HG03135 (cell line): ENCODE data around the gene TMEM178B.
"Not testable (repeated sequence)": the region's sequence is repeated elsewhere in the genome, so short reads cannot be mapped to it uniquely, and the experiment has no call there.

Experiments
- ATAC-seq: cut with Tn5 transposase; IDR thresholded peaks from one replicate; pipeline ENCODE4 v1.9.1; 2021; ENCODE audit warnings: mild to moderate bottlenecking, moderate library complexity; ENCODE audit not compliant: unreplicated experiment

Gene TMEM178B

GRCh38 chr7:141133646-141134045 is 59.8 kb downstream of the TMEM178B start:
- no peak for ATAC-seq

GRCh38 chr7:141142058-141142457 is 68.2 kb downstream of the TMEM178B start:
- no peak for ATAC-seq

GRCh38 chr7:141144921-141145629 is 71.2 kb downstream of the TMEM178B start:
- no peak for ATAC-seq

DNA sequence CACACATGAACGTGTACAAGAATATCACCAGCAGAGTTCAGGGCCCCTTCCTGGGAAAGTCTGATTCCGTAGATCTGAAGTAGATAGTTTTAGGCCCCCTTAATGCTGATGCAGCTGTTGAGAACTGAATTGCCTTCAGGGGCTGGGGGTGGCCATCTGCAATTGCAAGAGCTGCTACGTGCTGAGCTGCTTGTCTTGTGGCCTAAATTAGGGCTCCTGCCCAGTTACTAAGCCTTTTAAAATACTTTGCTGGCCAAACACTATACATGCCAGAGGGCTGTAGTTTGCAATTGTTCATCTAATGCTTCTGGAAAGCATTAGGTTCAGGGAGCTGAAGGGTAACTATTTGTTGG is 71.7 kb downstream of the TMEM178B start:
- no peak for ATAC-seq

DNA sequence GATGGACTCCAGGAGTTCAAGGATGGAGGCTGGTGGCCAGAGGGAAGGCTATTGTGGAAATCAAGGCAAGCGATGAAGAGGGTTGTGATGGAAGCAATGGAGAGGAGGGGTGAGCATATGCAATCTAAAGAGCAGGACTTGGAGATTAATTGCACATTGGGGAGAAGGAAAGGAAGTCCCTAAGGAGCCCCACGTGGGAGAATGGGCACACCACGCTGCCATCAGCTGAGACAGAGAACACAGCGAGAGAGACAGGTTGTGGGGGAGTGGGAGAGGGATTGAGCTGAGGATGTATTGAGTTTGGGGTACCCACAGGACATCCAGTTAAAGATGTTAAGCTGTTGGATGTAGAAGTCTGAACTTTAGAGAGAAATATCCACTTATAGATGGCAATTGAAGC is 73.6 kb downstream of the TMEM178B start:
- ATAC-seq, result no peak

DNA sequence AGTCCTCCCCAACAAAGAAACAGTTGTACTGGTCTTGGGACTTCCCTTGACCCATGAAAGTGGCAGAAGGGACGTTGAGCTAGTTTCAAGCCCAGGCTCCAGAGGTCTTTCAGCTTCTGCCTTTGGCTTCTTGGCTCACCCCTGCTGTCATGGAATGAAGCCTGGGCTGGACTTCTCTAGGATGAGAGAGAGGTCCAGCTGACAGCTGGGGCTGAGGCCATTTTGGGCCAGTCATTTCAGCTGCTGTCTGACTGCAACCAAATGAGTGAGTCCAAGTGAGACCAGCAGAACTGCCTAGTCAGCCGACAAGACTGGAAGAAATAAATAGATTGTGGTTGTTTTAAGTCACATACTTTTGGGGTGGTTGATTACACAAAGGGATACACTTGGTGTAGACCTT is 76.6 kb downstream of the TMEM178B start:
- ATAC-seq, result no peak

GRCh38 chr7:141151746-141152145 is 77.9 kb downstream of the TMEM178B start:
- ATAC-seq, result no peak

GRCh38 chr7:141153231-141153630 is 79.4 kb downstream of the TMEM178B start:
- no peak for ATAC-seq

DNA sequence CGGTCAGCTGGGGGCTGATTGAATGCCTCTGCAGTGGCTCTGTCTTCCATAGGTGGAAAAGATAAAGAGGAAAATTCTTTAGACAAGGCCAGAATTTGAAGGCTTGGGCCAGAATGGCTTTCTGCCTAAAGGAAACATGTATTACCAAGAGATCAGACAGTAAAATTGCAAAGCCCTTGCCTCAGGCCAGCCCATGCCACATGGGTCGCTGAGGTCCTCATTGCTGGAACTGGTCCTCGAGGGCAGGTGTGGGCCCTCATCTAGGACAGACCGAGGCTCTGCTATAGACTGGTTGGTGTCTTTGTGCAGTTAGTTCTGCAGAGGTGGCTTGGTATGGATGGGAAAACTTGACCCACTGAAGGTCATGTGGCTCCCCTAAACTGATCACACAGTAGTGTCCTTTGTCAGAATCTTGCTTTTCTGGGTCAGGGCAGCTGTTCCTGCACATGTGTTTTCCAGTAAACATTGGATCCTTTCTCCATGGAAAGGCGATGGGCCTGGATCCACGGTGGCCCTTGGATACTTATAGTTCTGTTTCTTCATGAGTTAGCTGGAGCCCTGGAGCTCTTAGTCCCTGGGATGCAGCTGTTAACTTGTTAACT is 80.4 kb downstream of the TMEM178B start:
- ATAC-seq, result no peak

GRCh38 chr7:141156407-141156806 is 82.5 kb downstream of the TMEM178B start:
- ATAC-seq, result no peak

DNA sequence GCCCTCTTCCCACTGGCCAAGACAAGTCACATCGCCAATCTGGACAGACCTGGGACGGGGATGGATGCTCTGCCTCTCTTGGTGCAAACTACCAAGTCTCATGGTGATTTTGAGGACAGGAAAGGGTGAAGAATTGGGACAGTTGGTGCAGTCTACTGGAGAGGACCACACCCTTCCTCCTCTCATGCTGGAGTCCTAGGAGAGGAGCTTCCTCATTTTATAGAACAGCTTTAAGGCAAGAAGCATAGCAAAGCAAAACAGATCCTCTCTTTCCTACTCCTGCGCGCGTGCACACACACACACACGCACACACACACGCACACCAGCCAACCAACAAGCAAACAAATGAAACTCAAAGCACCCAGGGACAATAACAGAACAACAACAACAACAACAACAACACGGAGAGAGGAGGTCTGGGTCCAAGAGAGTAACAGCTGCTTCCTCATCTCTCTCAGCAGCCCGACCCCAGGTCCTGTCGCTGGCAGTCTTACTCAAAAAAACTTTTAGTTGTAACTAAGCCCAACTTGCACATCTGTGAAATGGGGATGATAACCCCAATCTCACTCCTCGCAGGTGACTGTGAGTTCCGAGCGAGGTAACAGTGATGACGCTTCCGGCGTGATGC is 83.4 kb downstream of the TMEM178B start:
- ATAC-seq, result no peak

DNA sequence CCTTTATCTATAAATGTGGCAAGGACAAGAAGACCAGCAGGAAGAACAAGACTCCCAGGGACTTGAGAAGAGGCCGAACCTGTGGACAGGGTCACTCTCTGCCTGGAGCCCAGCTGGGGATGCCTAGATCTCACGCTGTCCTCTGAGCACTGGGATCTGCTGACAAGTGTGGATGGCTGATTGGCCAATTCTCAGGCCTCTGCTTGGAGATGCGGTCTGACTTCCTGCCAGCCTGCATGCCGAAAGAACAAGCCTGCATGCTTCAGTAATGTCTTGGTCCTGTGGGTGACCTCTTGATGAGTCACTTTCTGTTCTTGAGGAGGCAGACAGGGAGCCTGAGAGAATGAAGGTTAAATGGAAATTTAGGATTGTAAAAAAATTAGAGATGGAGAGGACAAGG is 84.7 kb downstream of the TMEM178B start:
- ATAC-seq, result no peak

DNA sequence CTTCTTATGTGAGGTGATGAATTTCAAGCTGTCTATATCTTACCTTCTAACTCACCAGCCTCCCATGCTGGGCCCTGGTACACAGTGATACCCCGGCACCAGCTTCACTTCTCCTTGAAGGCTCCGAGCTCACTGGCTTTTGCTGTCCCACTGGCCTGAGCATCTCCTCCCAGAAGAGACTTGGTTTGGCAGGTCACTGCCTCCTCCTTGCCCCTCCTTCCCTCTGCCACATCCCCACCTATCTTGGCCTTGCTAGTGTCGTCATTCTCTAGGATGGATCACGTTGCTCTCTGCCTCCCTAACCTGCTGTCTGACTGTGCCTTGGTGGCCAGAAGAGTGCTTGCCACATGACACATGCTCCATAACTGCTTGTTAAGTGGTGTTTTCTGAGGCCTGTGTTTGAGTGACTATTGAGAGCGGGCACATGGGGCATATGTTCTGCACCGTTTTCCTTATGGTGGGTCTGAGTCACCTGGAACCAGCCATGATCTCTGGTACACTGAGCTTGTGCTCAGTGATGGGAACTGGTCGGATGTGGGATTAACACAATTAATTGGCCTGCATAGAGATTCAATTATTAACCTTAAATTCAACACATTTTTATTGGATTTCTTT is 86.5 kb downstream of the TMEM178B start:
- no peak for ATAC-seq

- ATAC-seq, result no peak
Observed at GRCh38 chr7:141161550-141162535, 88.0 kb downstream of the TMEM178B start.

- no peak for ATAC-seq
Observed at GRCh38 chr7:141165521-141165920, 91.7 kb downstream of the TMEM178B start.

DNA sequence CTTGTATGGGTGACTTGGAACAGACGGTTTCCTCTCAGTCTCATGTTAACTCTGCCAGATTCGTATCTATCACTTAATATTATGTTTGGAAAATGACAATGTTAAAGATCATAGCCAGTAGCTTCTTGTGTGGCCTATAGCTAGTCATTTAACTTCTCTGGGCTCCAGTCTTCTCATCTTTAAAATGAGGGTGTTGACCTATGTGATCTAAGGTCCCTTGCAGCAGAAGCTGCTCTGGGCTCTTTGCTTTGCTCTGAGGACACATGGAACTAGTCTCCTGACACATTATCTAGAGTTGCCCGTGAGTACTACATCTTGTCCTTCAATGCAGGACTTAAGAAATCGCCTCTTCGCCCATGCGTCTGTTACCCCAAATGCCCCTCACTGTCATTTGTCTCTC is 93.1 kb downstream of the TMEM178B start:
- ATAC-seq, result no peak

DNA sequence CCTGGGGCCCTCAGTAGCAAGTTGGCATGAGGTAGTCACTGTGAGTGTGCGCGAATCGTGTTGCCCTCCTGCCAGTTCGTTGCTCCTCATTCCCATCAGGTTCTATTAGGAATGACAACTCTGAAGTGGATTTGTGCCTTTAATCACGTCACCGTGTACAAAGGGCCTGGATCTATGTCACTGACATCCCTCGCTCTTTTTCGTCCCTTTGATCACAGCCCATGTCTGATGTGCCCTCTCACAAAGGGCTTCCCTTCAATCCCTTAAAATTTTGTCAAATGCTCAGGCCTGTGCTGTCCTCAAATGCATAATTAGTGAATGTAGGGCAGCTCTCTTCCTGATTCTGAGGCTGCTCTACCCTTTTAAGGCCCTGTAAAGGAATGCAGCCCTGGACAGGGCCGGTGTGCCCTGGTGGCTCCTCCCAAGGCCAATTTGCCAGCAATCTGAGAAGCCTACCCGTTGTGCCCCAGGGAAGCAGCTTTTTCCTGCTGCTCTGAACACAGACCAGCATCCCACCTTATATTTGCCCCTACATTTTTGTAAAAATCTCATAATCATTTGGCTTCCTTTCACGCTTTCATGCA is 93.6 kb downstream of the TMEM178B start:
- no peak for ATAC-seq

DNA sequence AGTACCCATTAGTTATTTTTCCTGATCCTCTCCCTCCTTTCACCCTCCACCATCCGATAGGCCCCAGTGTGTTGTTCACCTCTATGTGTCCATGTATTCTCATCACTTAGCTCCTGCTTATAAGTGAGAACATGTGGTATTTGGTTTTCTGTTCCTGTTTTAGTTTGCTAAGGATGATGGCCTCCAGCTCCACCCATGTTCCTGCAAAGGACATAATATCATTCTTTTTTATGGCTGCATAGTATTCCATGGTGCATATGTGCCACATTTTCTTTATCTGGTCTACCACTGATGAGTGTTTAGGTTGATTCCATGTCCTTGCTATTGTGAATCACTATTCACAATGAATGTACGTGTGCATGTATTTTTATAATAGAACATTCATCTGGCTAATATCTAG is 95.3 kb downstream of the TMEM178B start:
- not testable (repeated sequence) for ATAC-seq

DNA sequence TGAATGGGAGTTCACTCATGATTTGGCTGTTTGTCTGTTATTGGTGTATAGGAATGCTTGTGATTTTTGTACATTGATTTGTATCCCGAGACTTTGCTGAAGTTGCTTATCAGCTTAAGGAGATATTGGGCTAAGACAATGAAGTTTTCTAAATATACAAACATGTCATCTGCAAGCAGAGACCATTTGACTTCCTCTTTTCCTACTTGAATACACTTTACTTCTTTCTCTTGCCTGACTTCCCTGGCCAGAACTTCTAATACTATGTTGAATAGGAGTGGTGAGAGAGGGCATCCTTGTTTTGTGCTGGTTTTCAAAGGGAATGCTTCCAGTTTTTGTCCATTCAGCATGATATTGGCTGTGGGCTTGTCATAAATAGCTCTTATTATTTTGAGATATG is 101.9 kb downstream of the TMEM178B start:
- ATAC-seq, result not testable (repeated sequence)

- not testable (repeated sequence) for ATAC-seq
Observed at GRCh38 chr7:141177120-141177519, 103.3 kb downstream of the TMEM178B start.
